HG03460 (cell line): Measurements from ENCODE around the gene NFIB.

ENCODE experiments used
- ATAC-seq: cut with Tn5 transposase; IDR thresholded peaks from one replicate; pipeline ENCODE4 v1.9.1; 2021; ENCODE audit not compliant: unreplicated experiment

Gene NFIB

GRCh38 chr9:14192556-14192955 lies 121.4 kb downstream of the NFIB start:
- ATAC-seq, result no peak

- ATAC-seq, result no peak
Measured at GRCh38 chr9:14191512-14191911, 122.4 kb downstream of the NFIB start.

- no peak for ATAC-seq
Measured at GRCh38 chr9:14190240-14190639, 123.7 kb downstream of the NFIB start.

GRCh38 chr9:14189578-14189977 lies 124.4 kb downstream of the NFIB start:
- ATAC-seq, result no peak

GRCh38 chr9:14189146-14189545 lies 124.8 kb downstream of the NFIB start:
- no peak for ATAC-seq

GRCh38 chr9:14188538-14188937 lies 125.4 kb downstream of the NFIB start:
- ATAC-seq, result no peak

GRCh38 chr9:14188011-14188410 lies 125.9 kb downstream of the NFIB start:
- no peak for ATAC-seq

GRCh38 chr9:14186096-14186495 lies 127.8 kb downstream of the NFIB start:
- ATAC-seq, result no peak

GRCh38 chr9:14185016-14185415 lies 128.9 kb downstream of the NFIB start:
- no peak for ATAC-seq

- no peak for ATAC-seq
Measured at GRCh38 chr9:14183001-14183400, 130.9 kb downstream of the NFIB start.

- ATAC-seq, result no peak
Measured at GRCh38 chr9:14180960-14181537, 132.9 kb downstream of the NFIB start.

- no peak for ATAC-seq
Measured at GRCh38 chr9:14180093-14180959, 133.6 kb downstream of the NFIB start.

- no peak for ATAC-seq
Measured at GRCh38 chr9:14179449-14179848, 134.5 kb downstream of the NFIB start.

- ATAC-seq, result no peak
Measured at GRCh38 chr9:14175778-14176177, 138.2 kb downstream of the NFIB start.

- no peak for ATAC-seq
Measured at GRCh38 chr9:14173713-14174112, 140.2 kb downstream of the NFIB start.

- no peak for ATAC-seq
Measured at GRCh38 chr9:14170973-14171596, 142.9 kb downstream of the NFIB start.

- ATAC-seq, result no peak
Measured at GRCh38 chr9:14170392-14170931, 143.5 kb downstream of the NFIB start.

- no peak for ATAC-seq
Measured at GRCh38 chr9:14168381-14168780, 145.6 kb downstream of the NFIB start.

GRCh38 chr9:14165376-14166035 lies 148.4 kb downstream of the NFIB start:
- no peak for ATAC-seq

GRCh38 chr9:14164908-14165307 lies 149.0 kb downstream of the NFIB start:
- no peak for ATAC-seq
